Bronchial epithelial cell (primary cell): ENCODE data around the gene REM2. TPM values are rescaled to one million over a fixed set of nuclear protein-coding genes. Genes with fewer than 3 reads are reported as not detected.

Experiments used
- DNase-seq: peaks from one replicate; pipeline ENCODE4 v3.0.0-alpha.2; 2010; ENCODE audit warnings: low read depth
- FAIRE-seq: peaks from 2 replicates; lab custom pipeline; 2011; peaks lifted over from hg19 to GRCh38; lab: Jason Lieb, UNC
- H3K27me3 ChIP-seq: 2 replicates; pipeline ENCODE4 v1.5.1; 2011; ENCODE audit warnings: low read length; ENCODE audit not compliant: control insufficient read depth, insufficient read depth
- H3K36me3 ChIP-seq: 2 replicates; pipeline ENCODE4 v1.5.1; 2011; ENCODE audit warnings: low read length; ENCODE audit not compliant: control insufficient read depth, insufficient read depth
- H3K4me3 ChIP-seq: 2 replicates; pipeline ENCODE4 v1.5.1; 2011; ENCODE audit warnings: mild to moderate bottlenecking, low read depth, low read length, control low read depth
- CTCF ChIP-seq: IDR thresholded peaks from 2 replicates; pipeline ENCODE4 v1.5.1; 2011; ENCODE audit warnings: mild to moderate bottlenecking, moderate library complexity, low read length, control low read depth, inconsistent platforms; ENCODE audit not compliant: insufficient read depth, severe bottlenecking
- total RNA-seq: library from RNA; depleted of rRNA; stranded (reverse); fragments of >200 nt; gene quantifications from 2 replicates; pipeline ENCODE4 v1.2.1, GENCODE V29; 2014

The REM2 gene
- total RNA-seq, 1 donor from 2014 or later, result not detected

GRCh38 chr14:22842211-22843122, 40.6 kb upstream of the REM2 start:
- FAIRE-seq (no peak), DNase-seq (no peak)
- no peaks in the 10 kb centered on the region for H3K27me3 ChIP-seq
- no peak for TF ChIP-seq CTCF
- no peak overlapping the region for H3K4me3 ChIP-seq
- peaks cover 58% of the 10 kb centered on the region for H3K36me3 ChIP-seq

- H3K4me3 ChIP-seq, result no peak overlapping the region
- no peak for TF ChIP-seq CTCF
- FAIRE-seq (no peak), DNase-seq (no peak)
- peaks cover 58% of the 10 kb centered on the region for H3K36me3 ChIP-seq
- H3K27me3 ChIP-seq, result no peaks in the 10 kb centered on the region
These were observed 39.7 kb upstream of the REM2 start for GRCh38 chr14:22843123-22843925.

- DNase-seq (no peak), FAIRE-seq (no peak)
- Histone ChIP-seq H3K4me3 (no peak overlapping the region), H3K36me3 (peaks cover 58% of the 10 kb centered on the region), H3K27me3 (no peaks in the 10 kb centered on the region)
- no peak for TF ChIP-seq CTCF
These were observed 38.6 kb upstream of the REM2 start for GRCh38 chr14:22844221-22845102.

GRCh38 chr14:22845103-22845394, 38.0 kb upstream of the REM2 start:
- no peak for FAIRE-seq
- peaks cover 57% of the 10 kb centered on the region for H3K36me3 ChIP-seq
- DNase-seq, result no peak

More at GRCh38 chr14:22845103-22845394, 38.0 kb upstream of the REM2 start:
- no peaks in the 10 kb centered on the region for H3K27me3 ChIP-seq
- no peak overlapping the region for H3K4me3 ChIP-seq
- TF ChIP-seq CTCF, result no peak
